HG03066 (cell line): ENCODE measurements around the gene USP6.
"Not testable (repeated sequence)": the region's sequence is repeated elsewhere in the genome, so short reads cannot be mapped to it uniquely, and the experiment has no call there.

Source experiments
- ATAC-seq: cut with Tn5 transposase; IDR thresholded peaks from one replicate; pipeline ENCODE4 v1.9.1; 2021; ENCODE audit warnings: low read depth; ENCODE audit not compliant: unreplicated experiment

The USP6 gene

GRCh38 chr17:5115673-5116651 is at the start of gene USP6:
USP6 (plus strand) TSS chr17:5116032; CDS start chr17:5130368, 14,336 bp downstream.
- ATAC-seq: no peak

- no peak for ATAC-seq
Observed at GRCh38 chr17:5068236-5068635, 47.6 kb upstream of the USP6 start.

DNA sequence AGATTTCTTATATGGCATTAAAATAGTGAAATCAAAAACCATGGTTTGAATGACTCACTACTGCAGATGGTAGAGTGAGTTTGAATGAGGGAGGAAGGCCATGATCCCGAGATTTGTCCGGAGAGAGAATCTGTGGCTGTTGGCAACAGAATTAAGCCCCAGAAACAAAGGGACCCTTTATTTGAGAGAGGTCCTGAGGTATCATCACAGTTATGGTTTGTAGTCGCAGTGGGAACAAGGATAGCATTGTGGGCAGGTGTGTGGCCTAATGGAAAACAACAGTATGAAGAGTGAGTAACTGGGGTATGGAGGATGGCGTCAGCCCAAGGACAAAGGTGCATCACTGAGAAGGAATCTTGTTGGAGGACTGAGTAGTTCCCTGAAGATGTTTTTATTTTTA is 46.1 kb upstream of the USP6 start:
- no peak for ATAC-seq

DNA sequence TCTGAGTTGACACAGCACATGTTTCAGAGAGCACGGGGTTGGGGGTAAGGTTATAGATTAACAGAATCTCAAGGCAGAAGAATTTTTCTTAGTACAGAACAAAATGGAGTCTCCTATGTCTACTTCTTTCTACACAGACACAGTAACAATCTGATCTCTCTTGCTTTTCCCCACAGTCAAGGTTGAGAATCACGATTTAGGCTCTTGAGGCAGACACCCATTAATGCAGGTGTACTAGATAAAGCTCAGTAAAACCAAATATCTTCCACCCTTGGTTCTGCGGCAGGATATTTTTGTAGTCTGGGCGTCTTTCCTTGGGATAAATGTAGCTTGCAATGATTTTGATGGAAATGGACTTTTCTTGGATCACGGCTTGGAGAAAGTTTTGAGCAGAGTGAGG is 40.4 kb upstream of the USP6 start:
- not testable (repeated sequence) for ATAC-seq

DNA sequence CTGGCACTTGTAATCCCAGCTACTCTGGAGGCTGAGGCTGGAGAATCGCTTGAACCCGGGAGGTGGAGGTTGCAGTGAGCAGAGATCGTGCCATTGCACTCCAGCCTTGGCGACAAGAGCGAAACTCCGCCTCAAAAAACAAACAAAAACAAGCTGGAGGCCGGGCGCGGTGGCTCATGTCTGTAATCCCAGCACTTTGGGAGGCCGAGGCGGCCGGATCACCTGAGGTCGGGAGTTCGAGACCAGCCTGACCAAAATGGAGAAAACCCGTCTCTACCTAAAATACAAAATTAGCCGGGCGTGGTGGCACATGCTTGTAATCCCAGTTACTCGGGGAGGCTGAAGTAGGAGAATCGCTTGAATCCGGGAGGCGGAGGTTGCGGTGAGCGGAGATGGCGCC is 38.6 kb upstream of the USP6 start:
- ATAC-seq: not testable (repeated sequence)

DNA sequence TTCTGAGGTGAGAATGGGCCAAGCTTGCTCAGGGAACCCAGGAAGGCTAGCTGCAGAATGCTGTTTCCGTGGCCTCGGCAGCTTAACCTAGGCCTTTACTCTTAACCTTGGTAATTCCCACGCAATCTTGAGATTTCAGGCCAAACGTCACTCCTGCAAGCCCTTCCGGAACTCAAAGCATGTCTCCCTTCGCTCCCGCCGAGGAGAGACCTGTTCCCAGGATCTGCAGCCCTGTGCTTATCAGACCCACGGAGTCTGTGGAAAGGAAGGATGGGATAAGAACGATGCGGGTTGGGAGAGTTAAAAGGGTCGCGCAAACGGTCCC is 38.1 kb upstream of the USP6 start:
- peak; percentile 8 for ATAC-seq

- peak; percentile 72 for ATAC-seq
Observed at GRCh38 chr17:5078106-5079028, 37.5 kb upstream of the USP6 start, which contains the start of gene ZFP3. ZFP3 (plus strand) TSS chr17:5078467; CDS start chr17:5091505, 13,038 bp downstream.

DNA sequence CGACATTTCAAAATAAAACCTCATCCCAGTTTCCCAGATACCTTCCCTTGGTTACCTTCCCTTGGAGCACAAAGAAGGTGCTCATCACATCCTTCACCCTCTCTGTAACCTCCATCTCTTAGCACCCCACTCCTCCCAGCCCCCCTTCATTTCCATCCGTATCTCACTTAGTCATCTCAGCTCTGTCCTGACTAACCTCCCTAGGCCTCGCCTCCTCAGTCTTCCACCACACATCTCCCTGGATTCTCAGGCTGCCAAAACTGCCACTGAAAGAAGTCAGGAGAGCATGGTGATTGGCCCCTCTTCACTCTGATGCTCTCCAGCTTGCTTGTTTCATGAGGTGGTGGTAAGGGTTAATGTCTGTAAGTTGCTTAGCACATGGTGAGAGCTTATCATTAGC is 35.2 kb upstream of the USP6 start:
- ATAC-seq: no peak

- no peak for ATAC-seq
Observed at GRCh38 chr17:5092218-5093010, 23.4 kb upstream of the USP6 start.

GRCh38 chr17:5096731-5097100 is 19.1 kb upstream of the USP6 start:
- ATAC-seq: no peak

- no peak for ATAC-seq
Observed at GRCh38 chr17:5097101-5097834, 18.6 kb upstream of the USP6 start.

DNA sequence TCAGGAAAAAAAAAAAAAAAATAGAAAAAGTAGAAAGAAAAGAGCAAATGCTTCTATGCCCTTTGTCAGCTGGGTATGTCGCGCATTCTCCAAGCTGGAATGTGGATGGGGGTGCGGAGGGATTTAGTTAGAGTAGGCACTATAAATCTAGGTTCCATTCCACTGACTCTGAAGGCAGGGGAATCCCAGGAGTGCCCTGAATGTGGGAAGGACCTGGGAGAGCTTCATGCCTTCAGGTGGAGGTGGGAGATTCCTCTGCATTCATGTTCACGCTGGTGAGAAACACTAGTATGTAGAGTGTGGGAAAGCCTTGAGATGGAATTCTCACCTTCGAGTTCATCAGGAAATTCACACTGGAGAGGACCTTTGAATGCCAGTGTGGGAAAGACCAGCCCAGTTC is 16.6 kb upstream of the USP6 start:
- ATAC-seq: no peak

GRCh38 chr17:5100832-5101231 is 15.0 kb upstream of the USP6 start:
- ATAC-seq: no peak

- no peak for ATAC-seq
Observed at GRCh38 chr17:5110816-5111215, 5.0 kb upstream of the USP6 start.

DNA sequence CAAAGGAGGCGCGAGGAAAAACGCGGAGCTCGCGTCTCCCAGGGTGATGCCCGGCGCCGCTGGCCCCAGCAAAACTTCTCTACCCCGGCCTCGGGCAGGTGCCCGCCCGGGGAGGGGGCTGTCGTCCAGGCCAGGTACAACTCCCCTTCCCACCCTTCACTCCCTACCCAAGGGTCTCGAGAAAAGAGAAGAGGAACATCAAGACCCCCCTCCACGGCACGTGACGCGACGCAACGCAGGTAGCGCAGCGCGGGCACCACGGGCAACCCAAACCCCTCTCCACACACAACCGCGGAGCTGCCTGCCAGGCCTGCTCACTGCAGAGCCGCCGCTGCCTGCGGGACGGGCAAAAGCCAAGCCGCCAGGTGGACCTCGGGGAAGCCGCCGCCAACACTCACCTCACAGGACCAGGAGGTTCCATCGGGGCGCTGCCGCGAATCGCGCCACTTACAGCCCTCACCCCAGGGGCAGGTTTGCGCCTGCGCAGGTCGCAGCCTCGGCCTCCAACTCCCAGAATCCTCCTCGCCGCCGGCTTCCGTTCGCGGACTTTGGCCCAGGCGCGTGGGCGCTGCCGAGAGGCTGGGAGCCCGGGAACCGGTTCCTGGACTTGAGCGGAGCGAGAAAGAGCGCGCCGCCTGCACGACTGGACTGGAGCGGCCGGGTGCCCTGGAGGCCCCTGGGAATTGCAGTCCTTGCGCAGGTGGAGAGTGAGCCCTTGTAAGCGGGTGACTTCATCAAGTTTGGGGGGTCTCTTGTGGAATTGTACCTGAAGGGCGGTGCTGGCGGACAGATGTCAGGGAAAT is 4.2 kb upstream of the USP6 start, which contains the start of gene ZNF232:
ZNF232 (minus strand) TSS at position 477 of the 803 bp plus-strand sequence; CDS start at position 421, 56 bp downstream.
- ATAC-seq: no peak

DNA sequence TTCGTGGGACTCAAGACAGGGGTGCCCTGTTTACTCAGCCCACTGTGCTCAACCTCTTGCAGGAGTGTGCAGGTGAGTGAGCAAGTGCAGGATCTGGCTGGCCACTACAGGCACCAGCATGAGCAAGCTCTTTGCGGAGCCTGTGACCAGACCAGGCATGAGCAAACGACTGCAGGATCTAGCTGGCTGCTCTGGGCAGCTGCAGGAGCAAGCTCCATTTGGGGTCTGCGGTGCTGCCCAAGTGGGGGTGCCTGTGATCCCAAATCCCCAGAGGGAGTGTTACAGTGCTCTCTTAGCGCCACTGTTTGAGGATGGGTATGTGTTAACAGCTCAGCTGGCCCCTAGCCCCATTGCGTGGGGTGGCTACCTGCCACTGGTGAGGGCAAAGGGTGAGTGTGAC is 2.4 kb downstream of the USP6 start:
- no peak for ATAC-seq

- ATAC-seq: no peak
Observed at GRCh38 chr17:5120036-5120435, 4.2 kb downstream of the USP6 start.

- not testable (repeated sequence) for ATAC-seq
Observed at GRCh38 chr17:5120436-5121185, 4.8 kb downstream of the USP6 start.
